SHP77 (cell line): ENCODE measurements around the gene ALDH1L1.

Experiments
- DNase-seq, 2 experiments: peaks; one replicate each; lab custom pipeline; 2025; lab: John Stamatoyannopoulos, UW

ALDH1L1 gene

DNA sequence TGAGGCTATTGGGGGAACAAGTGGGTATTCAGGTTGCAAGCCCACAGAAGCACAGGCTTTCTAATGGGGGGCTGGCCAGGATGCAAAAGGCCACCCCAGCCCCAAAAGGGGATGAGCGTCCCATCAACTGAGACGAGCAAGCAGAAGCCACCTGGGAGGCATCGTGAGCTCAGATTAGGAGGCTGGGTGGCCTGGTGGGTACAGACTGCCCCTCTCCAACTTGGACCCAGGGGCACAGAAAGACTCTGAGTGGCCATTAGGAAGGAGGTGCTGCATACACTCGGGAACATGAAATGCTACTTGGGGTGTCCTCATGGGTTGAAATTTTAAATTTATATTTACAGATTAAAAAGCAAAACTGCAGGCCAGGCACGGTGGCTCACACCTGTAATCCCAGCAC, 125.5 kb downstream of the ALDH1L1 start:
- no peak for DNase-seq

DNA sequence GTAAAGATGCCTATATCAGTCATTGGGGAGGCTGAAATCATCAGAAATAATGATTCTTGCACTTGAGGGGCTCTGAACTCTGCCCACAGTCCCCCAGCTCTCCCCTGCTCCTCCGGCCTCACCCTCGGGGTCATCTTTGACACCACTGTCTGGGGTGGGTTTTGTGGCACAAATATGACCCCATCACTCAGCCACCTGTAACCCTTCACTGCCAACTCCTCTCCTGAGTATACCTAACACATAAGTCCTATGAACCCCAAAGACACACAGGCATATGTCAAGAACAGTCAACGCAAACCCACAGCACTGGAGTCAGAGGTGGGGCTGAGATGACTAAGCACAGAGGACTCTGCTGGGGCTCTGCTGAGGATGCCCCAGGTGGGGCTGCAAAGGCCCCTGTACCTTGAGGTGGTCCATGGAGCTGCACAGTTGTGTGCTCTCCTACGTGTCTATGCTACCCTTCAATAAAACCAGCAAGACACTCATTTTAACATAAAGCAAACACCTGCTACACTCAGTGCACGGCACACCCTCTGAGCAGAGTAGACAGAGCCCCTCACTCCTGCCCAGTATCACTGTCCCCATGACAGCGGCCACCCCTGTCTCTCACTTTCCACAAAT, 126.3 kb downstream of the ALDH1L1 start:
- DNase-seq, result no peak
